Endothelial cell of umbilical vein (primary cell): Measurements from ENCODE around the gene BLOC1S1. TPM values are rescaled to one million over a fixed set of nuclear protein-coding genes. Genes with fewer than 3 reads are reported as not detected.

Experiments used
- BruUV-seq: library from RNA; stranded (reverse); fragments of 400-500 nt; replicated peaks from 2 replicates; lab custom pipeline; 2021; lab: Mats Ljungman, UMichigan
- CTCF ChIA-PET: fragments of 300-600, 350-600 bp; sonication (Branson Sonifier 250); formaldehyde crosslinking; loops from one replicate; lab custom pipeline; 2021; ENCODE audit warnings: antibody characterized with exemption, inconsistent platforms; lab: Charles Lee
- POLR2A ChIA-PET: fragments of 300-600, 350-600 bp; sonication (Branson Sonifier 250); formaldehyde crosslinking; loops from one replicate; lab custom pipeline; 2021; ENCODE audit warnings: antibody characterized with exemption, inconsistent platforms; lab: Charles Lee
- DNase-seq: peaks from one replicate; pipeline ENCODE4 v3.0.0-alpha.2; 2011; ENCODE audit warnings: low read depth, low spot score
- FAIRE-seq: peaks from 2 replicates; lab custom pipeline; 2011; peaks lifted over from hg19 to GRCh38; lab: Jason Lieb, UNC
- H2AFZ ChIP-seq: 2 replicates; pipeline ENCODE4 v1.6.0; 2012; ENCODE audit warnings: low read depth, low read length, control low read depth, inconsistent platforms
- H3K27ac ChIP-seq: 2 replicates; pipeline ENCODE4 v1.5.1; 2011; ENCODE audit warnings: low read depth, mild to moderate bottlenecking, control low read depth, low read length, moderate library complexity; ENCODE audit not compliant: insufficient read depth
- H3K27me3 ChIP-seq, 2 experiments: 2 replicates each; pipeline versions ENCODE4 v1.6.0 to v1.6.1; 2011; ENCODE audit warnings: low read length in 2 of 2, mixed read lengths in 1 of 2; ENCODE audit not compliant: control insufficient read depth in 2 of 2, insufficient read depth in 2 of 2
- H3K36me3 ChIP-seq, 2 experiments: 2 replicates in 1 of 2; 3 replicates in 1 of 2; pipeline ENCODE4 v1.5.1; 2011; ENCODE audit warnings: low read length in 2 of 2, mild to moderate bottlenecking in 1 of 2, moderate library complexity in 1 of 2; ENCODE audit not compliant: control insufficient read depth in 2 of 2, insufficient read depth in 2 of 2; ENCODE audit errors: extremely low read depth in 1 of 2
- H3K4me1 ChIP-seq: 3 replicates; pipeline ENCODE4 v1.5.1; 2011; ENCODE audit warnings: mild to moderate bottlenecking, low read length; ENCODE audit not compliant: control insufficient read depth, insufficient read depth; ENCODE audit errors: extremely low read depth
- H3K4me2 ChIP-seq: 2 replicates; pipeline ENCODE4 v1.6.1; 2011; ENCODE audit warnings: low read length, control low read depth, mixed read lengths; ENCODE audit not compliant: insufficient read depth
- H3K4me3 ChIP-seq, 3 experiments: fragments of 200-600 bp in 1 of 3; sonication (generic), shearing (Covaris generic) in 1 of 3; replicated peaks in 1 of 3; 2 replicates each; pipeline ENCODE4 v1.5.1; 2011 to 2016; ENCODE audit warnings: control low read depth in 3 of 3, low read length in 3 of 3, mild to moderate bottlenecking in 2 of 3, inconsistent platforms in 1 of 3, low read depth in 1 of 3, moderate library complexity in 1 of 3; ENCODE audit not compliant: insufficient read depth in 1 of 3
- H3K79me2 ChIP-seq: 2 replicates; pipeline ENCODE4 v1.6.0; 2012; ENCODE audit warnings: low read length, inconsistent platforms; ENCODE audit not compliant: control insufficient read depth, insufficient read depth
- H3K9ac ChIP-seq: replicated peaks from 2 replicates; pipeline ENCODE3; 2011; ENCODE audit warnings: low read length, control low read depth; ENCODE audit not compliant: insufficient read depth; ENCODE audit errors: extremely low read depth
- H3K9me1 ChIP-seq: replicated peaks from 3 replicates; pipeline ENCODE4 v1.6.0; 2011; ENCODE audit warnings: mild to moderate bottlenecking, low read length; ENCODE audit not compliant: control insufficient read depth, insufficient read depth; ENCODE audit errors: extremely low read depth
- H3K9me3 ChIP-seq: replicated peaks from 2 replicates; pipeline ENCODE4 v1.5.1; 2012; ENCODE audit warnings: low read length, inconsistent platforms; ENCODE audit not compliant: control insufficient read depth, insufficient read depth
- H4K20me1 ChIP-seq: replicated peaks from 2 replicates; pipeline ENCODE3; 2011; ENCODE audit warnings: mild to moderate bottlenecking, low read length; ENCODE audit not compliant: control insufficient read depth, insufficient read depth; ENCODE audit errors: extremely low read depth
- CTCF ChIP-seq, 2 donors: IDR thresholded peaks; 1 replicate in 1 of 2; 2 replicates in 1 of 2; pipeline ENCODE4 v1.5.1; 2011; ENCODE audit warnings: low read length in 2 of 2, mild to moderate bottlenecking in 2 of 2, moderate library complexity in 2 of 2, control low read depth in 1 of 2, inconsistent platforms in 1 of 2, low read depth in 1 of 2; ENCODE audit not compliant: insufficient read depth in 1 of 2; ENCODE audit errors: extremely low read depth in 1 of 2
- EZH2 ChIP-seq: IDR thresholded peaks from 2 replicates; pipeline ENCODE4 v1.6.1; 2012; ENCODE audit warnings: borderline replicate concordance, low read depth, mild to moderate bottlenecking, moderate library complexity, low read length, inconsistent platforms; ENCODE audit not compliant: severe bottlenecking
- FOS ChIP-seq: IDR thresholded peaks from 2 replicates; pipeline ENCODE4 v1.6.1; 2011; ENCODE audit warnings: mild to moderate bottlenecking, low read length, moderate library complexity, borderline replicate concordance; ENCODE audit not compliant: insufficient read depth
- GATA2 ChIP-seq: IDR thresholded peaks from 2 replicates; pipeline ENCODE4 v1.7.0; 2011; ENCODE audit warnings: low read depth, mild to moderate bottlenecking, moderate library complexity, mixed read lengths, low read length; ENCODE audit not compliant: insufficient read length, insufficient read depth
- JUN ChIP-seq: IDR thresholded peaks from 2 replicates; pipeline ENCODE4 v1.6.1; 2011; ENCODE audit warnings: borderline replicate concordance, low read depth; ENCODE audit not compliant: insufficient read length, insufficient read depth
- MAX ChIP-seq: IDR thresholded peaks from 2 replicates; pipeline ENCODE4 v1.6.1; 2011; ENCODE audit not compliant: insufficient read depth, insufficient read length
- MYC ChIP-seq: IDR thresholded peaks from one replicate; pipeline ENCODE4 v1.6.1; 2011; ENCODE audit warnings: mild to moderate bottlenecking, low read depth, low read length
- POLR2A ChIP-seq: IDR thresholded peaks from 2 replicates; pipeline ENCODE4 v1.6.1; 2012; ENCODE audit warnings: low read depth, mild to moderate bottlenecking, control low read depth, low read length
- POLR2AphosphoS5 ChIP-seq: IDR thresholded peaks from 2 replicates; pipeline ENCODE4 v1.6.1; 2012; ENCODE audit warnings: low read depth, mild to moderate bottlenecking, control low read depth, low read length, moderate library complexity; ENCODE audit not compliant: insufficient read depth
- dilution Hi-C: fragments of 300-500 bp; cut with MboI; formaldehyde crosslinking; loops from one replicate; pipeline ENCODE4 v1.15.0; 2019; ENCODE audit warnings: low sequenced_read_pairs; ENCODE audit not compliant: extremely low pct_ligation_motif_present
- intact Hi-C: fragments of 100-400 bp; cut with micrococcal nuclease; formaldehyde crosslinking; loops from one replicate; pipeline ENCODE4 v1.10.0; 2022
- polyA plus RNA-seq, 4 experiments: library from polyadenylated mRNA; depleted of rRNA in 3 of 4; stranded (reverse) in 3 of 4; unstranded in 1 of 4; fragments of >200 nt; gene quantifications; 2 replicates each; pipeline versions ENCODE4 v1.2.1 to v1.2.3, GENCODE V29; 2011 to 2012; ENCODE audit warnings: missing spikeins in 1 of 4
- total RNA-seq: library from RNA; stranded (reverse); gene quantifications from 2 replicates; pipeline ENCODE4 v1.2.3, GENCODE V29; 2021

BLOC1S1 gene
- total and polyA plus RNA-seq, 2 donors (not counting 3 experiments of a cell fraction or from before 2014, with no cell fraction given) = 84.1 to 192 TPM

GRCh38 chr12:55741931-55742680 lies 26.3 kb downstream of the BLOC1S1 start:
- no peak overlapping the region for H3K27ac ChIP-seq
- FAIRE-seq = no peak
- H3K36me3 ChIP-seq = no peaks in the 10 kb centered on the region
- no peaks in the 10 kb centered on the region for H3K27me3 ChIP-seq
- H3K4me3 ChIP-seq = peak overlapping the region in 1 of 3 experiments; percentile 35
- H3K9me1 ChIP-seq = no peaks in the 10 kb centered on the region
- TF ChIP-seq MAX (no peak), JUN (no peak), POLR2AphosphoS5 (no peak), EZH2 (no peak), CTCF (IDR thresholded peaks at IDR 0.05; ENCODE audit: extremely low read depth in 1 of 2, insufficient read depth in 1 of 2, low read depth in 1 of 2, low read length in 2 of 2) (no peak), GATA2 (no peak), FOS (no peak), MYC (no peak), POLR2A (no peak)
- H3K9ac ChIP-seq = peak overlapping the region; percentile 47
- H3K4me2 ChIP-seq = peak overlapping the region; percentile 68
- dilution Hi-C loops (no loop called here), intact Hi-C loops (loop anchor here (1.0 kb wide), 1 partner anchor 376 kb away; the partner anchor contains the start of gene ZC3H10)
- peak overlapping the region; percentile 94 for H2AFZ ChIP-seq
- H3K9me3 ChIP-seq = no peaks in the 10 kb centered on the region
- DNase-seq = no peak
- no TSS peak for BruUV-seq
- H3K79me2 ChIP-seq = no peaks in the 10 kb centered on the region
- POLR2A ChIA-PET = interaction anchor here (0.7 kb wide), 1 partner anchor 378 kb away, joined by 7 read pairs; no protein-coding TSS in a partner anchor
- H3K4me1 ChIP-seq = peaks cover 20% of the 10 kb centered on the region
- no peaks in the 10 kb centered on the region for H4K20me1 ChIP-seq
- CTCF ChIA-PET = interaction anchor here (0.5 to 4.2 kb wide), 4 partner anchors 254 to 362 kb away, joined by 3 to 21 read pairs (median 5); partner anchors contain the start of gene PA2G4
